ENCODE data around the gene CEP350.
"Not testable (repeated sequence)": the region's sequence is repeated elsewhere in the genome, so short reads cannot be mapped to it uniquely, and the experiment has no call there.

CEP350 gene

DNA sequence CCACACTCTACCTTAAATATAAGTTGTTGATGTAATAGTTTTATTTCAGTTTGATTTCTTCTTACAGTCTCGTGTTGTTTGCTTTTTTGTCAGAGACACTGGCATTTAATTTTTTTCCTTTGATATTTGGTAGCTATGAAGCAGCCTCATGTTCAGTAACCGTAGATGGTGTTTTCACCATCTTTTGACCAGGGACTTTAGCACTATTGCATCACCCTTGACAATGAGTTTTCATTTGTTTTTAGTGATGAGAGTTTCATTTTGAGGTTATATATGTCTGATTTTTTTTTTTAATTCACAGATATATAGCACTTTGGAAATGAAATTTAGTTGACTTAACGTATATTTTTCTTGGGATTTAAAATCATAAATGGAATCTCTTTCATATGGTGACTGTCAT, 36.2 kb downstream of the CEP350 start:
- DNase-seq = no peak

DNA sequence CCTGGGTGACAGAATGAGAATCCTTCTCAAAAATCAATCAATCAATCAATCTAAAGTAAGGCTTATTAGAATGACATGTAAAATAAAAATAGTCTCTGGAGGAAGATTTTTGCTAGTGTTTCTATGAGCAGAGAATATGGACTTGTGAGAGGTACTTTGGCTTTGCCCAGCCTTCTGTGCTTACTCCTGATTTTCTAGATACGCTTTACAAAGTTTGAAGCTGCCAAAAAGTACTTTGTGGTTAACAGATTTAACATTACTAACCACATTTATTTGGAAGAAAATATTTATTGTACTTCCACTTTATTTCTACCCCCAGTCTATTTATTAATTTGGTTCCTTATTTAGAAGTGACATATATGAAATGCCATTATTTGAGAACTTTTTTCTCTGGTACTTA, 41.0 kb downstream of the CEP350 start:
- DNase-seq = no peak

DNA sequence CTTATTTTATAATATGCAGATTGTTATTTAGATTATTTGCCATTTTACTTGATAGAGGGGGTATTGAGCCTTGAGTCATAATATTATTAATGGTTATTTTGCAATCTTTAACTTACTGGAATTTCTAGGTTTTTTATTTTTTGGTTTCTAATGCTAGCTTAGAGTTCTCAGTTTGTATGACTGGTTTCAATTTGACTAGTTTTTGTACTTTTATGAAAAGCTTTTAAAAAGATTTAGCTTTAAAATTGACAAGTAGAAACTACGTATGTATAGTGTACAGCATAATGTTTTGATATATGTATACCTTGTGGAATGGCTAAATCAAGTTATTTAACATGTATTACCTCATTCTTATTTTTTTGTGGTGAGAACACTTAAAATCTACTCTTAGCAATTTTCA, 41.5 kb downstream of the CEP350 start:
- no peak for DNase-seq

DNA sequence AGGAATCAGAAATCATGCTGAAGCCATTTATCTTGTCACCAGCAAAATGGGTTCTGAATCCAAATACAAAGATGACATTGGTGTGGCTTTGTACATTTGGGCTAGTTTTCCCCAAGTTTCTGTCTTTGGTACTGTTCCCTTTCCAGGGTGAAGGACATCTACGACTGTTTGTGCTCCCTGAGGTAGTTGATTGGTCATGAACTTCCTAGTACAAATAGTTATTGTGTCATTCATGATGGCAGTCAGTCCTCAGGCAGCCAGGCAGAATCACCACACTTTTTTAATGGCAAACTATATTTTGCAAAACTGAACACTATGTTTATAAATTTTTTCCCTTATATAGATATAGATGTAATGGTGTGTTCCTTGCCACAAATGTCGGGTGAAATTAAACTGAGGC, 46.0 kb downstream of the CEP350 start:
- no peak for DNase-seq

DNA sequence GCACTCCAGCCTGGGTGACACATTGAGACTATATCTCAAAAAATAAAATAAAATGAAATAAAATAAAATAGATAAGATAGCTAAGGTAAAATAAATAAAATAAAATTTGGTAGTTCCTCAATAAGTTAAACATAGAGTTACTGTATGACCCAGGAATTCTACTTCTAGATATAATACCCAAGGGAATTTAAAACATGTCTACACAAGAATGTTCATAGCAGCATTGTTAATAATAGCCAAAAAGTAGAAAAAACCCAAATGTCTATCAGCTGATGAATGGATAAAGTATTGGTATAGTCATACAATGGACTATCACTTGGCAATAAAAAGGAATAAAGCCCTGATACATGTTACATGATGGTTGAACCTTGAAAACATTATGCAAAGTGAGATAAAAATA, 47.8 kb downstream of the CEP350 start:
- DNase-seq = no peak

DNA sequence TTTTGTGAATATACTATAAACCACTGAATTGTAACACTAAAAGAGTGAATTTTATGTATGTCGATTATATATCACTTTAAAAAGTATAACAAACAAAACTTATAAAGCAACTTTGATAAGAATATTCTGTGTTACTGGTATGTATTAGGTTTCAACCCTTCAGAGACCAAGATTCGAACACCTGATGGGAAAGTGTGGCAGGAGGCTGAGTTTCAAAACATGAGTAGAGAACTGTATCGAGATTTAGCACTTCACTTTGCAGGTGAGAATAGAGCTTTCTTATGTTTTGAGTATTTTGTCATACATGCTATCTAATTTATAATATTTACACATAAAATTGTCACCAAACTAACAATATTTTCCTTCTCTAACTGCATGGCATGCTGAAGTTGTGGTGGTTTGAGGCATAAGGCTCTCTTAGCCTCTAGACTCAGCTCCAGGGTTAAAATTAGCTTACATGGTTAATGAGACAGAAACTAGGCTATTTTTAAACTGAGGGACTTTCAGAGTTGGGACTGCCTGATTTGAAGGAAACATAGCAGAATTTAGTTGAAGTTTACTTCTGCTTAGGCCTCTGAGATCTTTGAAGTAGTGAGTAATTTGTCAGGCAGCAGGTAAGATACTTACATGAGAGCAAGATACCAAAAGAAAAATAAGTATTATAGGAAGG, 48.6 kb downstream of the CEP350 start:
- DNase-seq = no peak

DNA sequence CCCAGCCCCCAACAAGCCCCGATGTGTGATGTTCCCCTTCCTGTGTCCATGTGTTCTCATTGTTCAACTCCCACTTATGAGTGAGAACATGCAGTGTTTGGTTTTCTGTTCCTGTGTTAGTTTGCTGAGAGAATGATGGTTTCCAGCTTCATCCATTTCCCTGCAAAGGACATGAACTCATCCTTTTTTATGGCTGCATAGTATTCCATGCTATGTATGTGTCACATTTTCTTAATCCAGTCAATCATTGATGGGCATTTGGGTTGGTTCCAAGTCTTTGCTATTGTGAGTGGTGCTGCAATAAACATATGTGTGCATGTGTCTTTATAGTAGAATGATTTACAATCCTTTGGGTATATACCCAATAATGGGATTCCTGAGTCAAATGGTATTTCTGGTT, 52.2 kb downstream of the CEP350 start:
- not testable (repeated sequence) for DNase-seq

DNA sequence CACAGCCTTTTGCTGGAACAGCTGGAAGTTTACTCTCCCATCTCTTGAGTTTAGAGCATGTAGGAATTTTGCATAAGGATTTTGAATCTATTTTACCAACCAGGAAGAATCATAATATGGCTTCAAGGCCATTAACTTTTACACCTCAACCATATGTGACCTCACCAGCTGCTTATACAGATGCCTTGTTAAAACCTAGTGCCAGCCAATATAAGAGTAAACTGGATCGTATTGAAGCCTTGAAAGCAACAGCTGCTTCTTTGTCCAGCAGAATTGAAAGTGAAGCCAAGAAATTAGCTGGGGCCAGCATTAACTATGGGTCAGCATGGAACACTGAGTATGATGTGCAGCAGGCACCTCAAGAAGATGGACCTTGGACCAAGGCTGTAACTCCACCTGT, 65.4 kb downstream of the CEP350 start:
- DNase-seq = no peak

DNA sequence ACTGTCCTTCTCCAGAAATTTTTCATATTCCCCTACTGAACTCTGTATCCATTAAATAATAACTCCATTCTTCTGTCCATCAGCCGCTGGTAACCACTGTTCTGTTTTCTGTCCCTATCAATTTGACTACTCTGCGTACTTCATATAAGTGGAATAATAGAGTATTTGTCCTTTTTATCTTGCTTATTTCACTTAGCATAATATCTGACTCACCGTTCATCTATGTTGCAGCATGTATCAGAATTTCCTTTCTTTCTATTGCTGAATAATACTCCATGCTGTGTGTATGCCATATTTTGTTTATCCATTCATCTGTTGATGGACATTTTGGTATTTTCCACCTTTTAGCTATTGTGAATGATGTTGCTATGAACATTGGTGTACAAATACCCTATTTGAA, 71.9 kb downstream of the CEP350 start:
- no peak for DNase-seq

DNA sequence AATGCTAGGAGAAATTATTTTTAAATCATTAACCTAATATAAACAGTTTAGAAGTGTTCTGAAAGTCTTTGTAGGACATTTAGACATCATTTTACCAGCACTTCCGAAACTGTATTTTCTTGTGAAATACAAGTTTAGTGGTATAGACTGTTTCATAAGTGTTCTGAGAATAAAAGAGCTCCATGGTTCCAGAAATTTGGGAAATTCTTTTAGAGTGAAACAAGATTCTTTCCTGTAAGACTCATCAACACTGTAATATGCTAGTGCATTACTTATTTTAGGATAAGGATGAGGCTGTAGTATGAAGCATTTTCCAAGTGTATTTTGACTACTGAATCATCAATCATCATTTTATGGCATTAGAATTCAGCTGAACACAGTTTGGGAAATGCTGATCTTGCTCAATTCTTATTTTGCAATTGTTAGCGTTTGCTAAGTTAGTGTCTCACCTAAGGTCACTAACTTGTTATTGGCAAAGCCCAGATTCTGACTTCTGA, 73.4 kb downstream of the CEP350 start:
- DNase-seq = no peak

DNA sequence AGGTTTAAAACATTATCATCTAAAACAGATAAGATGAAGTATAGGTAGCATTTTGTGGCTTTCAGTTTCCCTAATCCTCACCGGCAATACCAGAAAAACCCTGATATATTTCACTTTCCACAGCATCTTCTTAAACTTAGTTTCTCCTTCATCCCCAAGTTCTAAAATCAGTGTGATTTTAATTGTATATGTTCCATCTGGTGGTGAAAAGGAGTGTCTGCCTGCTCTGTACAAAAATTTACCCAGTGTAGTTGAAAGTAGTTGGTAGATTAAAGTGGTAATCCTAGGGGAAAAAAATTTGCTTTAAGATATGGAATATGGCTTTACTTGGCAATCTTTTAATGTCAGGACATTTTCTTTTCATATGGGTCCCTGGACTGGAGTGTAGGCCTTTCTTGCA, 74.3 kb downstream of the CEP350 start:
- no peak for DNase-seq

DNA sequence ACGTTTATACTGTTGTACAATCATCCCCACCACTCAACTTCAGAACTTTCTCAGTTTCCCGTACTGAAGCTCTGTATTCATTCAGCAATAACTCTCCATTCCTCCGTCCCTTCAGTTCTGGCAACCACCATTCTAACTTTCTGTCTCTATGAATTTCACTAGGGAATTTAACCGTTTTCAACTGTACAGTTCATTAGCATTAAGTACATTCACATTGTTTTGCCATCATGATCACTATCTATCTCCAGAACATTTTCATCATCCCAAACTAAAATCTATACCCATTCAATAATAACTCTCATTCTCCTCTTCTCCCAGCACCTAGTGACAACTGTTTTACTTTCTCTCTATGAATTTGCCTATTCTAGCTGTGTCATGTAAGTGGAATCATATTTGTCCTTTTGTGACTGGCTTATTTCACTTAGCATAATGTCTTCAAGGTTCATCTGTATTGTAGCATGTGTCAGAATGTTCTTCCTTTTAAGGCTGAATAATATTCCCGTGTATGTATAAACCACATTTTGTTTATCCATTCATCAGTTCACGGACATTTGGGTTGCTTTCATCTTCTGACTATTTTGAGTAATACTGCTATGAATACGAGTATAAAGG, 75.0 kb downstream of the CEP350 start:
- DNase-seq = no peak

DNA sequence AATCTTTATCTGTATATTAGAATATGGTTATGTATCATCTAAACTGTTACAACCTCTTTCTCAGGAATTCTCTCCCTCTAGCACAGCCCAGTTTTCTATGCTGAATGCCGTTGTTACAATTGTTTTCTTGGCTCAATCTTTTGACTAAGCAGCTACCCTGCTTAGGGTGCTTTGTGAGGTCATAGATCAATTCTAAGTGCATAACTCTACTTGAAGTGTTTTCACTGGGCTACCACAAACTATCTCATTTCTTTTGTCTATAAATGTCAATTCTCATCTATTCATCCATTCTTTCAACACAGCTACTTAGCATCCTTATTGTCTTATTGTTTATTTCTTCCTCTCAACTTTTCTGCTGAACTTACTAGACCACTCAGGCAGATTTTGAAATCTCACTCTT, 77.1 kb downstream of the CEP350 start:
- DNase-seq = no peak

DNA sequence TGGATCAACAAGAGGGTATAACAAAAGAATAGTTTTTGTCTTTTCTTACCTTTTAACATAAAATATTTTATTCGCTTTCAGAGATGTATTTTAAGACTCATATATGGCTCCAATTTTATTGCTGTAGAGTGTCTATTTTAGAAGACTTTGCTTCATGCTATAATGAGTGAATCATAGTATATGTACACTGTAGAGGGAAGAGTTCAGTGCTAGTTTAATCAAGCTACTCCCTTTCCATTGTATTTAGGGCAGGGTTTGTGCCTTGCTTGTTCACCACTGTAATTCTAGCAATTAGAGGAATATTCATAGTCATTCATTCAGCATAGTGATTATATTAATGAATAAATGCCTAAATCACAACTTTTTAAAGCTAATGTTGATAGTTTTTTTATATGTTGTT, 78.8 kb downstream of the CEP350 start:
- DNase-seq = no peak

DNA sequence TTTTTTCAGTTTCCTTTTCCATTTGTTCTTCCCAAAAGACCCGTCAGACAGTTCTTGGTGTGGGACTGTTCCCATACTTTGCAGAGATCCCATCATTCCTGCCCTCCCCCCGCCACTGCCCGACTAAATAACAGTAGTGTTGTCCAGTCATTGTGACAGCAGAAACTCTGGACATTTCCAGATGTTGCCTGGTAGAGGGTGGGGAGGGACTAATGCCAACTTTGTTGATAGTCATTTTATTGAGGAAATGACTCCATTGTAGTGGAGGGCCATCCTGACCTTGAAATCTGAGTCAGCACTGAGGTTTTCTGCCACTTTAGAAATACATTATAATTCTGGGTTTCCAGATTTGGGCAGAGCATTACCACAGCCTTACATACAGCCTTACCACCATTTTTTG, 85.4 kb downstream of the CEP350 start:
- no peak for DNase-seq

DNA sequence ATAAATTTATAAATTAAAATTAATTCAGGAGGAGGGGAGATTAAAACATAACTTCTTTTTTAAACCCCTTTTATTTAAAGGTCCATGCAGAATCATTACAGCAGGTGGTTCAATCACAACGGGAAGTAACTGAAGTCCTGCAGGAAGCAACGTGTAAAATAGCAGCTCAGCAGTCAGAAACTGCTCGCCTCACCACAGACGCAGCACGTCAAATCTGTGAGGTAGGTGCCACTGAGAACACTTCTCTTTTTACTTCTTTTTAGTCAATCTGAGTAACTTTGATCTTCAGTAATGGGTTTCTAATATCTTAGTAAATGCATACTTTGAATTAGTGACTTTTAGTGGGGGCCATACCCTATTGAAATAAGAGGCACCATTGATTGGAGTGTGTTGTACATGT, 87.0 kb downstream of the CEP350 start:
- DNase-seq = no peak

DNA sequence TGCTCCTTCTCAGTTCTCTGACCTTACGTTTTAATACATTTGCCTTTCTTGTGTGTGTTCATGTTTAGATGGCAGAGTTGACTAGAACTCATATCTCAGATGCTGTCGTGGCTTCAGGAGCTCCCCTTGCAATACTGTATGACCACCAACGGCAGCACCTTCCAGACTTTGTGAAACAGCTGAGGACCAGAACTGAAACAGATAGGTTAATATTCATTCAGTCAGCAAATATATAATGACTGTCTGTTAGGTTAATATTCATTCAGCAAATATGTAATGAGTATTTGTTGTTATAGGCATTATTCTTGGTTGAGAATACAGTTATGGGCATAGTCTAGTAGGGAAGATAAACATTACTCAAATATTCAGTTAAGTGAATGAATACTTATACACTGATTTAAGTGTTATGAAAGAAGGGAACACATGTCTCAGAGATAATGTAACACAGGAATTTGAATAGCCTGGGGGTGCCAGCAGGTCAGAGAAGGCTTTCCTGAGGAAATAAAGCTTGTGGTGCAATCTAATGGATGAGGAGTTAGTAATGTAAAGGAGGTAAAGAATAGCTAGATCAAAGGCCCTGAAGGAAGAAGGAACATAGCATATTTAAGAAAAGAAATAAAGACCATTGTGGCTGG, 88.5 kb downstream of the CEP350 start:
- no peak for DNase-seq

DNA sequence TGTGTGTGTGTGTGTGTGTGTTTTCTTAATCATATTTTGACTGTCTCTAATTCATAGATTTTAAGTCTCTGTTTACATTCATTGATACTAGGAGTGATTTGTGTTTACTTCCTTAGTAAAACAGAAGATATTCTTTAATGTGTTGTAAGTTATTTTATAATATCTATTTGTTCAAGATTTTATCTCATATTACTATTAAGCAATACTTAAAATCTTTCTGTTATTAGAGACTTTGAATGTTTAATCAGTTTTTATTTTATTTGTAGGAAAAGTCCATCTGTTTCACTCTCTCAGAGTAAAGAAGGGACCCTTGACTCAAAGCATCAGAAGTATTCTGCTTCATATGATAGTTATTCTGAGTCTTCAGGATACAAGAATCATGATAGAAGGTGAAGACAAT, 89.2 kb downstream of the CEP350 start:
- no peak for DNase-seq

DNA sequence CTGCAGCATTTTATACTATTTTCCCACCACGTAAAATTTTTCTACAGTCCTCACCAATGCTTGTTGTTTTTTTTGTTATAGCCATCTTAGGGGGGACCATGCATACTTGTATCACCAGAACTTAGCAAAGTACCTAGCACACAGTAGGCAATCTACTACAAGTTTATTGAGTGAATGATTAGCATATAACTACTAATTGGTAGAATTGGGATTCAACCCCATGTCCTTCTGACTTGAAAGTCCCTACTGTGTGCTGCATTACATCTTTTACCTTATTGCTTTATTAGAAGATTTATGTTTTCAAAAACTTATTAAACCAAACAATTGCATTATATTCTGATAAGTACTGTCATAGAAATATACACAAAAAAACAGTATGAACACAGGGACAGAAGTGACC, 92.1 kb downstream of the CEP350 start:
- DNase-seq = no peak

DNA sequence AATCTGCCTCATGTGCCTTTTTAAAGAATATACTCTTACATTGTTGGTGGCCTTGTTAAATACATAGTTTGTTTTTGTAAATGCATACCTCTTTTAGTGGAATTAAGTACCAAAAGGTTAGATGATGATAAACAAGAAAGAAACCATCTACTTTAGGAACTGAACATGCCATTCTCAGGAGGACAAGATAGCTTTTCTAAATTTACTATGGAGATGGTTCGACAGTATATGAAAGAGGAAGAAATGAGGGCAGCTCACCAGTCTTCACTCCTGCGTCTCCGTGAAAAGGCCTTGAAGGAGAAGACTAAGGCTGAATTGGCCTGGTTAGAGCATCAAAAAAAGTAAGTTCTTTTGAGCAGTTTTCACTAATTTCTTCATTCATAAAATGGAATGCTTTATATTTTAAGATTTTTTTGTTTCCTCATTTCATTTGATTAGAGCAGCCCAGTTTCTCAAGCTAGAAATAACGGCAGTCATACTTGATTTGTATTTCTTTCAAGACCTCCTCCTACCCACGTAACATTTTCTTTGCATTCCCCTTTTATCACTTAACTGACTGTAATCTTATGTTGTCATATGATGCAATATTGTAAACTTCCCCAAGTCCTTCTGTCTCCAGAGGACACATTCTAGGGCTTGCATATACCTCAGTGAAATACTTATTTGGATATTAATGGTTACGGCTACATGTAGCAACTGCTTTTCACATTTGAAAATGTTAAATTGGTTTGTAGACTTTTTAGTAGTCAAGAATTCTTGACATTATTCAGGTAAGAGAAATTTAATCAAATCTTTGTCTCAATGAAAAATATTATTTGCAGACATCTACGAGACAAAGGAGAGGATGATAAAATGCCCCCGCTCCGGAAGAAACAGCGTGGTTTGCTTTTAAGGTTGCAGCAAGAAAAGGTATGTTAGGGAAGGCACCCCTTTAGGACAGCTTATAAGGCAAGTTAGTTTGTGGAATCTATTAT, 99.3 kb downstream of the CEP350 start:
- no peak for DNase-seq

DNA sequence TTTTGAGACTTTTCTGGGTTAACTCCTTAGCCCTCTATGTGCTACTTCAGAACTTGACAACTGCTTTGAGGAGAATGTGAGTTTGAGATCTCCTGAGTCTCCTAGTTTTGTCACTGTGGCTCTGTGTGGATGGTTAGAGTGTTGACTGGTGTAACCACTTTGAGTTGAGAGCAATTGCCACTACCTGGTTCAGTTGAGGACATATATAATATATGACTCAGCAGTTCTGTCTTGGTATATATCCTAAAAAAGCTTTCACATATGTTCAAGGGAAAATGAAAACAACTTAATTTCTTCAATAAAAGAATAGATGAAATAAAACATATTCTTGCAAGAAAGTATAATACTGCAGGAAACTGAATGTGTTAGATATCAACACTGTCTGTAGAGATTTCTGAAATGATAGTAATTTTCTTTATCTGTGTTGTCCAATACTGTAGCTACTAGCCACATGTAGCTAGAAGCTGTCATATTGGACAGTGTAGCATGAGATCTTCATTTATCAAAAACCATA, 103.3 kb downstream of the CEP350 start:
- DNase-seq = no peak

DNA sequence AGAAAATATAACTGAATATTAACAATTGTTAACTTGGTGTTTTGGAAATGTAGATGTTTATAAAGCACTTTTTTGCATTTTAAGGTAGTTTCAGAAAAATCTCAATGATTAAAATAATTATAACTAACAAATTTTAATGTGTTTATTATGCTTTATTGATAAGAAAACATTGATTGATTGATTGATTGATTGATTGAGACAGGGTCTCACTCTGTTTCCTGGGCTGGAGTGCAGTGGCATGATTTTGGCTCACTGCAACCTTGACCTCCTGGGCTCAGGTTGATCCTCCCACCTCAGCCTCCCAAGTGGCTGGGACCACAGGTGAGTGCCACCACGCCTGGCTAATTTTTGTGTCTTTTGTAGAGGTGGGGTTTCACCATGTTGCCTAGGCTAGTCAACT, 106.4 kb downstream of the CEP350 start:
- no peak for DNase-seq

DNA sequence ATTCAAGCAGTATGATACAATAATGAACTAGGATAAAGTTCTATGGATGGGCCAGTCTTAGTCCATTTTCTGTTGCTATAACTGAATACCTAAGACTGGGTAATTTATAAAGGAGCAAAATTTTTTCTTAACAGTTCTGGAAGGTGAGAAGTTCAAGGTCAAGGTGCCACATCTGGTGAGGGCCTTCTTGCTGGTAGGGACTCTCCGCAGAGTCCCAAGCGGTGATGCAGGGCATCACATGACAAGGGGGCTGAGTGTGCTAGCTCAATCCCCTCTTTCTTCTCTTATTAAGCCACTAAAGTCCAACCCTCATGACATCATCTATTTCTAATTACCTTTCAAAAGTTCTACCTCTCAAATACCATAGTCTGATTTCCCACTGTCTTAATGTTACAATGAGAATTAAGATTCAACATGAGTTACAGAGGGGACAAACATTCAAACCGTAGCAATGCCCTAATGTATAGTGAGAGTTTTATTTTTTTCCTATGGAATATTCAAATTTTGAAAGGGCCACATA, 107.9 kb downstream of the CEP350 start:
- DNase-seq = no peak

Data from NCI-H2171 treated with DMSO at 0.1 percent for 48 hours (cell line).